Memory B cell (primary cell): ENCODE results near the gene ARAP3.
A peak's percentile ranks its signal among the peaks of the same experiment; 100 is the strongest.
"Not testable (repeated sequence)": the region's sequence is repeated elsewhere in the genome, so short reads cannot be mapped to it uniquely, and the experiment has no call there.

Source experiments
- ATAC-seq: fragments of 150-1000 bp; cut with Tn5 transposase; 2 replicates; pipeline ENCODE4 v1.10.0; 2021; ENCODE audit warnings: low read depth, mild to moderate bottlenecking, moderate library complexity
- DNase-seq, 2 donors: peaks; one replicate each; pipeline ENCODE4 v3.0.0; 2022; ENCODE audit warnings: low spot score in 2 of 2
- H3K27ac Mint-ChIP-seq: one replicate; pipeline ENCODE4 v1.8.0; 2022; ENCODE audit warnings: mild to moderate bottlenecking, moderate library complexity, mixed read lengths
- H3K27me3 Mint-ChIP-seq: one replicate; pipeline ENCODE4 v1.8.0; 2022; ENCODE audit warnings: mixed read lengths
- H3K36me3 Mint-ChIP-seq: one replicate; pipeline ENCODE4 v1.8.0; 2022; ENCODE audit warnings: mild to moderate bottlenecking, mixed read lengths
- H3K4me1 Mint-ChIP-seq: one replicate; pipeline ENCODE4 v1.8.0; 2022; ENCODE audit warnings: mixed read lengths
- H3K4me3 Mint-ChIP-seq: one replicate; pipeline ENCODE4 v1.8.0; 2022; ENCODE audit warnings: mild to moderate bottlenecking, moderate library complexity, mixed read lengths
- H3K9me3 Mint-ChIP-seq: one replicate; pipeline ENCODE4 v1.8.0; 2022; ENCODE audit warnings: mixed read lengths

ARAP3 gene

GRCh38 chr5:141681695-141682641, at the start of gene ARAP3:
Gene ARAP3, minus strand, starts transcription at chr5:141682230. Its CDS starts 1,744 bp downstream, at chr5:141680486.
- Mint-ChIP-seq H3K27ac (no peak within 1 kb of the TSS), H3K4me3 (peak within 1 kb of the TSS; percentile 73), H3K27me3 (peaks cover 2% of the 10 kb centered on the region), H3K36me3 (no peaks in the 10 kb centered on the region), H3K4me1 (peaks cover 19% of the 10 kb centered on the region), H3K9me3 (no peaks in the 10 kb centered on the region)
- peak in 1 of 2 donors; percentile 45 for DNase-seq
- peak; percentile 71 for ATAC-seq

GRCh38 chr5:141729387-141730006, 47.5 kb upstream of the ARAP3 start:
- DNase-seq = no peak
- H3K4me3 Mint-ChIP-seq = no peak overlapping the region
- no peak overlapping the region for H3K27ac Mint-ChIP-seq
- H3K4me1 Mint-ChIP-seq = peaks cover 5% of the 10 kb centered on the region
- H3K36me3 Mint-ChIP-seq = no peaks in the 10 kb centered on the region
- no peak for ATAC-seq
- no peaks in the 10 kb centered on the region for H3K9me3 Mint-ChIP-seq
- peaks cover 5% of the 10 kb centered on the region for H3K27me3 Mint-ChIP-seq

- no peak overlapping the region for H3K4me3 Mint-ChIP-seq
- peaks cover 1% of the 10 kb centered on the region for H3K36me3 Mint-ChIP-seq
- peaks cover 2% of the 10 kb centered on the region for H3K9me3 Mint-ChIP-seq
- H3K27me3 Mint-ChIP-seq = peaks cover 7% of the 10 kb centered on the region
- ATAC-seq (no peak), DNase-seq (no peak)
- no peaks in the 10 kb centered on the region for H3K4me1 Mint-ChIP-seq
- H3K27ac Mint-ChIP-seq = no peak overlapping the region
Observed at GRCh38 chr5:141725891-141726290, 43.9 kb upstream of the ARAP3 start.

- H3K4me1 Mint-ChIP-seq, H3K27ac Mint-ChIP-seq, H3K4me3 Mint-ChIP-seq, H3K27me3 Mint-ChIP-seq, H3K36me3 Mint-ChIP-seq, H3K9me3 Mint-ChIP-seq, ATAC-seq, DNase-seq: not testable (repeated sequence)
Observed at GRCh38 chr5:141725174-141725573, 43.1 kb upstream of the ARAP3 start.

- DNase-seq = no peak
- no peak overlapping the region for H3K27ac Mint-ChIP-seq
- H3K9me3 Mint-ChIP-seq = peaks cover 2% of the 10 kb centered on the region
- H3K4me3 Mint-ChIP-seq = no peak overlapping the region
- peaks cover 1% of the 10 kb centered on the region for H3K36me3 Mint-ChIP-seq
- ATAC-seq = no peak
- no peaks in the 10 kb centered on the region for H3K4me1 Mint-ChIP-seq
- peaks cover 3% of the 10 kb centered on the region for H3K27me3 Mint-ChIP-seq
Observed at GRCh38 chr5:141722266-141722665, 40.2 kb upstream of the ARAP3 start.

- H3K9me3 Mint-ChIP-seq = no peaks in the 10 kb centered on the region
- H3K36me3 Mint-ChIP-seq = no peaks in the 10 kb centered on the region
- peaks cover 5% of the 10 kb centered on the region for H3K27me3 Mint-ChIP-seq
- DNase-seq = no peak
- no peaks in the 10 kb centered on the region for H3K4me1 Mint-ChIP-seq
- no peak overlapping the region for H3K4me3 Mint-ChIP-seq
- H3K27ac Mint-ChIP-seq = no peak overlapping the region
- peak; percentile 49 for ATAC-seq
Observed at GRCh38 chr5:141717043-141717442, 35.0 kb upstream of the ARAP3 start.

- Mint-ChIP-seq H3K36me3 (no peaks in the 10 kb centered on the region), H3K4me3 (no peak overlapping the region), H3K9me3 (no peaks in the 10 kb centered on the region), H3K4me1 (no peaks in the 10 kb centered on the region), H3K27ac (no peak overlapping the region), H3K27me3 (peaks cover 4% of the 10 kb centered on the region)
- ATAC-seq = no peak
- DNase-seq = no peak
Observed at GRCh38 chr5:141716468-141716867, 34.4 kb upstream of the ARAP3 start.

- Mint-ChIP-seq H3K36me3 (no peaks in the 10 kb centered on the region), H3K9me3 (no peaks in the 10 kb centered on the region), H3K4me1 (no peaks in the 10 kb centered on the region), H3K27me3 (peaks cover 4% of the 10 kb centered on the region), H3K4me3 (no peak overlapping the region), H3K27ac (no peak overlapping the region)
- DNase-seq (no peak), ATAC-seq (no peak)
Observed at GRCh38 chr5:141716009-141716408, 34.0 kb upstream of the ARAP3 start.

GRCh38 chr5:141715346-141715905, 33.4 kb upstream of the ARAP3 start:
- ATAC-seq = no peak
- H3K4me3 Mint-ChIP-seq = no peak overlapping the region
- no peak overlapping the region for H3K27ac Mint-ChIP-seq
- no peaks in the 10 kb centered on the region for H3K36me3 Mint-ChIP-seq
- peaks cover 6% of the 10 kb centered on the region for H3K27me3 Mint-ChIP-seq
- no peaks in the 10 kb centered on the region for H3K4me1 Mint-ChIP-seq
- no peaks in the 10 kb centered on the region for H3K9me3 Mint-ChIP-seq
- no peak for DNase-seq

- H3K27ac Mint-ChIP-seq = no peak overlapping the region
- H3K4me3 Mint-ChIP-seq = no peak overlapping the region
- no peaks in the 10 kb centered on the region for H3K4me1 Mint-ChIP-seq
- H3K36me3 Mint-ChIP-seq = no peaks in the 10 kb centered on the region
- DNase-seq (no peak), ATAC-seq (no peak)
- no peaks in the 10 kb centered on the region for H3K9me3 Mint-ChIP-seq
- H3K27me3 Mint-ChIP-seq = peaks cover 6% of the 10 kb centered on the region
Observed at GRCh38 chr5:141714542-141715310, 32.7 kb upstream of the ARAP3 start.

GRCh38 chr5:141713616-141714309, 31.7 kb upstream of the ARAP3 start:
- ATAC-seq = no peak
- Mint-ChIP-seq H3K4me1 (no peaks in the 10 kb centered on the region), H3K4me3 (no peak overlapping the region), H3K27ac (no peak overlapping the region), H3K27me3 (peaks cover 11% of the 10 kb centered on the region), H3K36me3 (no peaks in the 10 kb centered on the region), H3K9me3 (no peaks in the 10 kb centered on the region)
- no peak for DNase-seq

- DNase-seq (no peak), ATAC-seq (no peak)
- Mint-ChIP-seq H3K27me3 (peaks cover 12% of the 10 kb centered on the region), H3K9me3 (no peaks in the 10 kb centered on the region), H3K27ac (no peak overlapping the region), H3K4me3 (no peak overlapping the region), H3K4me1 (no peaks in the 10 kb centered on the region), H3K36me3 (no peaks in the 10 kb centered on the region)
Observed at GRCh38 chr5:141711687-141712086, 29.7 kb upstream of the ARAP3 start.

GRCh38 chr5:141709699-141710267, 27.8 kb upstream of the ARAP3 start:
- no peak for DNase-seq
- no peaks in the 10 kb centered on the region for H3K36me3 Mint-ChIP-seq
- no peaks in the 10 kb centered on the region for H3K4me1 Mint-ChIP-seq
- ATAC-seq = no peak
- no peak overlapping the region for H3K27ac Mint-ChIP-seq
- no peak overlapping the region for H3K4me3 Mint-ChIP-seq
- H3K9me3 Mint-ChIP-seq = no peaks in the 10 kb centered on the region
- peaks cover 8% of the 10 kb centered on the region for H3K27me3 Mint-ChIP-seq
